ENCODE results near the gene DBN1.
"Not testable (repeated sequence)": the region's sequence is repeated elsewhere in the genome, so short reads cannot be mapped to it uniquely, and the experiment has no call there.

DBN1 gene

GRCh38 chr5:177425196-177425800, 48.1 kb downstream of the DBN1 start:
- Histone ChIP-seq H3K4me1 (ENCODE audit: control insufficient read depth, low read depth, low read length) (peaks cover 6% of the 10 kb centered on the region), H4K8ac (ENCODE audit: low read depth, low read length) (no peak overlapping the region), H3K27me3 (ENCODE audit: insufficient read depth, low read length, poor library complexity) (no peaks in the 10 kb centered on the region), H3K9ac (ENCODE audit: low read length) (peak overlapping the region; percentile 41), H2BK5ac (ENCODE audit: low read length) (no peak overlapping the region), H3K4me3 (ENCODE audit: low read length) (peak overlapping the region; percentile 55), H3K79me2 (ENCODE audit: control insufficient read depth, insufficient read depth, low read length) (peaks cover 5% of the 10 kb centered on the region), H4K5ac (ENCODE audit: low read length) (no peak overlapping the region), H3K18ac (ENCODE audit: low read length) (no peak overlapping the region), H3K4me2 (ENCODE audit: low read length) (peak overlapping the region; percentile 83), H3K27ac (ENCODE audit: low read depth, low read length) (peak overlapping the region; percentile 69), H3K56ac (ENCODE audit: low read length) (peak overlapping the region; percentile 75), H2AK5ac (ENCODE audit: low read length) (peak overlapping the region; percentile 37), H3K36me3 (ENCODE audit: control insufficient read depth, insufficient read depth, low read length) (no peaks in the 10 kb centered on the region), H2BK120ac (ENCODE audit: low read depth, low read length) (no peak overlapping the region), H3K4ac (ENCODE audit: low read depth, low read length) (no peak overlapping the region), H3K23ac (ENCODE audit: low read length) (no peak overlapping the region), H2BK15ac (replicated peaks; ENCODE audit: low read depth) (no peak overlapping the region), H3K79me1 (ENCODE audit: low read length) (peaks cover 11% of the 10 kb centered on the region)
- no peak for DNase-seq
- no CpG with 5 or more reads among the region's 13 CpGs for WGBS (ENCODE audit: extremely low coverage, insufficient coverage, low lambda C conversion rate)

GRCh38 chr5:177423671-177424070, 49.8 kb downstream of the DBN1 start:
- Histone ChIP-seq H3K56ac (ENCODE audit: low read length) (no peak overlapping the region), H3K23ac (ENCODE audit: low read length) (no peak overlapping the region), H2BK120ac (ENCODE audit: low read depth, low read length) (no peak overlapping the region), H2AK5ac (ENCODE audit: low read length) (no peak overlapping the region), H3K4me3 (ENCODE audit: low read length) (no peak overlapping the region), H4K8ac (ENCODE audit: low read depth, low read length) (no peak overlapping the region), H3K9ac (ENCODE audit: low read length) (no peak overlapping the region), H3K18ac (ENCODE audit: low read length) (no peak overlapping the region), H3K79me1 (ENCODE audit: low read length) (peaks cover 8% of the 10 kb centered on the region), H3K79me2 (ENCODE audit: control insufficient read depth, insufficient read depth, low read length) (peaks cover 5% of the 10 kb centered on the region), H3K4me1 (ENCODE audit: control insufficient read depth, low read depth, low read length) (peaks cover 6% of the 10 kb centered on the region), H4K5ac (ENCODE audit: low read length) (no peak overlapping the region), H3K27me3 (ENCODE audit: insufficient read depth, low read length, poor library complexity) (no peaks in the 10 kb centered on the region), H2BK5ac (ENCODE audit: low read length) (no peak overlapping the region), H3K4me2 (ENCODE audit: low read length) (no peak overlapping the region), H3K27ac (ENCODE audit: low read depth, low read length) (no peak overlapping the region), H2BK15ac (replicated peaks; ENCODE audit: low read depth) (no peak overlapping the region), H3K4ac (ENCODE audit: low read depth, low read length) (no peak overlapping the region), H3K36me3 (ENCODE audit: control insufficient read depth, insufficient read depth, low read length) (no peaks in the 10 kb centered on the region)
- WGBS (ENCODE audit: extremely low coverage, insufficient coverage, low lambda C conversion rate), result no CpG with 5 or more reads among the region's 2 CpGs
- no peak for DNase-seq

GRCh38 chr5:177421062-177421798, 52.2 kb downstream of the DBN1 start:
- H2BK5ac ChIP-seq (ENCODE audit: low read length), result no peak overlapping the region
- H3K36me3 ChIP-seq (ENCODE audit: control insufficient read depth, insufficient read depth, low read length), result no peaks in the 10 kb centered on the region
- H3K79me1 ChIP-seq (ENCODE audit: low read length), result no peaks in the 10 kb centered on the region
- H2BK120ac ChIP-seq (ENCODE audit: low read depth, low read length), result no peak overlapping the region
- WGBS (ENCODE audit: extremely low coverage, insufficient coverage, low lambda C conversion rate), result no CpG with 5 or more reads among the region's 6 CpGs
- no peak overlapping the region for H3K23ac ChIP-seq (ENCODE audit: low read length)
- no peak overlapping the region for H3K56ac ChIP-seq (ENCODE audit: low read length)
- no peak overlapping the region for H3K18ac ChIP-seq (ENCODE audit: low read length)
- H3K9ac ChIP-seq (ENCODE audit: low read length), result no peak overlapping the region
- peaks cover 4% of the 10 kb centered on the region for H3K4me1 ChIP-seq (ENCODE audit: control insufficient read depth, low read depth, low read length)
- H3K27ac ChIP-seq (ENCODE audit: low read depth, low read length), result no peak overlapping the region
- H2AK5ac ChIP-seq (ENCODE audit: low read length), result no peak overlapping the region
- H4K5ac ChIP-seq (ENCODE audit: low read length), result no peak overlapping the region
- no peak for DNase-seq
- H3K27me3 ChIP-seq (ENCODE audit: insufficient read depth, low read length, poor library complexity), result no peaks in the 10 kb centered on the region
- no peak overlapping the region for H4K8ac ChIP-seq (ENCODE audit: low read depth, low read length)
- H3K79me2 ChIP-seq (ENCODE audit: control insufficient read depth, insufficient read depth, low read length), result no peaks in the 10 kb centered on the region
- H3K4me3 ChIP-seq (ENCODE audit: low read length), result no peak overlapping the region
- H2BK15ac ChIP-seq (replicated peaks; ENCODE audit: low read depth), result no peak overlapping the region
- no peak overlapping the region for H3K4ac ChIP-seq (ENCODE audit: low read depth, low read length)
- H3K4me2 ChIP-seq (ENCODE audit: low read length), result no peak overlapping the region

GRCh38 chr5:177420472-177420871, 53.0 kb downstream of the DBN1 start:
- not testable (repeated sequence) for H2BK120ac ChIP-seq (ENCODE audit: low read depth, low read length); H3K27me3 ChIP-seq (ENCODE audit: insufficient read depth, low read length, poor library complexity); H4K8ac ChIP-seq (ENCODE audit: low read depth, low read length); H3K56ac ChIP-seq (ENCODE audit: low read length); H3K23ac ChIP-seq (ENCODE audit: low read length); H2AK5ac ChIP-seq (ENCODE audit: low read length); H3K18ac ChIP-seq (ENCODE audit: low read length); H2BK15ac ChIP-seq (replicated peaks; ENCODE audit: low read depth); H3K27ac ChIP-seq (ENCODE audit: low read depth, low read length); H3K36me3 ChIP-seq (ENCODE audit: control insufficient read depth, insufficient read depth, low read length); H3K4ac ChIP-seq (ENCODE audit: low read depth, low read length); DNase-seq; H3K79me1 ChIP-seq (ENCODE audit: low read length); H3K79me2 ChIP-seq (ENCODE audit: control insufficient read depth, insufficient read depth, low read length); H4K5ac ChIP-seq (ENCODE audit: low read length); H3K9ac ChIP-seq (ENCODE audit: low read length); H3K4me2 ChIP-seq (ENCODE audit: low read length); H2BK5ac ChIP-seq (ENCODE audit: low read length); H3K4me3 ChIP-seq (ENCODE audit: low read length); H3K4me1 ChIP-seq (ENCODE audit: control insufficient read depth, low read depth, low read length)
- no CpG with 5 or more reads among the region's 7 CpGs for WGBS (ENCODE audit: extremely low coverage, insufficient coverage, low lambda C conversion rate)

- Histone ChIP-seq H3K27me3 (ENCODE audit: insufficient read depth, low read length, poor library complexity) (no peaks in the 10 kb centered on the region), H3K23ac (ENCODE audit: low read length) (no peak overlapping the region), H3K27ac (ENCODE audit: low read depth, low read length) (no peak overlapping the region), H4K8ac (ENCODE audit: low read depth, low read length) (no peak overlapping the region), H3K4me2 (ENCODE audit: low read length) (no peak overlapping the region), H2AK5ac (ENCODE audit: low read length) (no peak overlapping the region), H3K36me3 (ENCODE audit: control insufficient read depth, insufficient read depth, low read length) (no peaks in the 10 kb centered on the region), H2BK120ac (ENCODE audit: low read depth, low read length) (no peak overlapping the region), H2BK15ac (replicated peaks; ENCODE audit: low read depth) (no peak overlapping the region), H3K9ac (ENCODE audit: low read length) (no peak overlapping the region), H3K4me3 (ENCODE audit: low read length) (no peak overlapping the region), H3K79me1 (ENCODE audit: low read length) (no peaks in the 10 kb centered on the region), H3K4me1 (ENCODE audit: control insufficient read depth, low read depth, low read length) (no peaks in the 10 kb centered on the region), H4K5ac (ENCODE audit: low read length) (no peak overlapping the region), H3K4ac (ENCODE audit: low read depth, low read length) (no peak overlapping the region), H3K79me2 (ENCODE audit: control insufficient read depth, insufficient read depth, low read length) (no peaks in the 10 kb centered on the region), H3K18ac (ENCODE audit: low read length) (no peak overlapping the region), H3K56ac (ENCODE audit: low read length) (no peak overlapping the region), H2BK5ac (ENCODE audit: low read length) (no peak overlapping the region)
- peak; percentile 67 for DNase-seq
- WGBS (ENCODE audit: extremely low coverage, insufficient coverage, low lambda C conversion rate), result no CpG with 5 or more reads among the region's 3 CpGs
Observed at GRCh38 chr5:177419046-177419445, 54.4 kb downstream of the DBN1 start.

Data from mesendoderm (in vitro differentiated cells).